ACHN (cell line): ENCODE measurements around the gene MTA2.
A peak's percentile ranks its signal among the peaks of the same experiment; 100 is the strongest.
"Not testable (repeated sequence)": the region's sequence is repeated elsewhere in the genome, so short reads cannot be mapped to it uniquely, and the experiment has no call there.

ENCODE experiments used
- DNase-seq: peaks from one replicate; pipeline ENCODE4 v3.0.0-alpha.2; 2015
- in situ Hi-C: cut with HindIII; loops from 2 replicates; pipeline ENCODE4 v1.10.0; 2017; ENCODE audit warnings: low sequenced_read_pairs, low pct_ligation_motif_present, low pct_unique_long_range_greater_than_20kb

MTA2 gene

GRCh38 chr11:62554387-62555167 lies 47.1 kb downstream of the MTA2 start:
- DNase-seq, result no peak
- in situ Hi-C loops, result no loop called here

- in situ Hi-C loops, result no loop called here
- peak; percentile 88 for DNase-seq
These were observed 47.8 kb downstream of the MTA2 start for GRCh38 chr11:62553839-62554361.

GRCh38 chr11:62553080-62553838 lies 48.4 kb downstream of the MTA2 start:
- DNase-seq, result peak; percentile 94

GRCh38 chr11:62552485-62553079 lies 49.1 kb downstream of the MTA2 start:
- DNase-seq, result no peak
- in situ Hi-C loops, result no loop called here

More at GRCh38 chr11:62553080-62553838, 48.4 kb downstream of the MTA2 start:
- in situ Hi-C loops, result no loop called here

DNA sequence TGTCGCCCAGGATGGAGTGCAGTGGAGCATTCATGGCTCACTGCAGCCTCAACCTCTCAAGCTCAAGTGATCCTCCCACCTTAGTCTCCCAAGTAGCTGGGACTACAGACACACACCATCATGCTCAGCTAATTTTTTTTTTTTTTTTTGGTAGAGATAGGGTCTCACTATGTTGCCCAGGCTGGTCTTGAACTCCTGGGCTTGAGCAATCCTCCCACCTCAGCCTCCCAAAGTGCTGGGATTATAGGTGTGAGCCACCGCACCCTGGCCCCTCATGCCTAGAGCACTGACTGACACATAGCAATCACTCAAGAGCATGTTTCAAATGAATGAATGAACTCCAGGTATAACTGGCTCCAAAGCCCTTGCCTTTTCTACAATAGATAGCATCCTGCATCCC lies 51.2 kb downstream of the MTA2 start:
- DNase-seq, in situ Hi-C loops: not testable (repeated sequence)

DNA sequence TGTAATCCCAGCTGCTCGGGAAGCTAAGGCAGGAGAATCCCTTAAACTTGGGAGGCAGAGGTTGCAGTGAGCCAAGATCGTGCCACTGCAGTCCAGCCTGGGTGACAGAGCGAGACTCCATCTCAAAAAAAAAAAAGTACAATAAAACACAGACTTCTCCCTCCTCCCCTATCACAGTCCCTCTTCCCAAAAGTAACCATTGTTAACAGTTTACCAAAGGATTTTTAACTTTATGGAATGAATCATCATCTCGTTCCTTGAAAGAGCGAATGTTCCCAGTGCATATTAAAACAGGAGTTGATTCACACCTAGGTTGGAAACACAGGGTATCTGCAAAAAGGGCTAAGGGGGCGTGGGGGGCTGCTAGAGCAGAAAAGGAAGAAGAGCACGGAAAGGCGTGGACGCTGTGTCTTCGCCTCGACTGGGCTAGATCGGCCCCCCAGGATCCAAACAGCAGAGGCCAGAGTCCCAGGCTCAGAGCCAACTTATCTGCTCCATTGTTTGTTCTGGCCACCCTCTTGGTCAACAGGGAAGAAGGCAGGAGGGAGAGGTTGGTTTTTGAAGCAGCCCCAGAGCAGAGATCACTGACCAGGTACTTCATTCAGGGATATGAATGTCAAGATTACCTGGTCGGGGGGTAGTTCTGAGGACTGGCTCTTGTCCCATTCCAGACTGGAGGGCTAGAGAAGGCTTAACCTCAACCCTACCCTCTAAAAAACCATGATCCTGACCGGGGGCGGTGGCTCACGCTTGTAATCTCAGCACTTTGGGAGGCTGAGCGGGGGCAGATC lies 52.9 kb downstream of the MTA2 start:
- DNase-seq, result no peak
- in situ Hi-C loops, result no loop called here

DNA sequence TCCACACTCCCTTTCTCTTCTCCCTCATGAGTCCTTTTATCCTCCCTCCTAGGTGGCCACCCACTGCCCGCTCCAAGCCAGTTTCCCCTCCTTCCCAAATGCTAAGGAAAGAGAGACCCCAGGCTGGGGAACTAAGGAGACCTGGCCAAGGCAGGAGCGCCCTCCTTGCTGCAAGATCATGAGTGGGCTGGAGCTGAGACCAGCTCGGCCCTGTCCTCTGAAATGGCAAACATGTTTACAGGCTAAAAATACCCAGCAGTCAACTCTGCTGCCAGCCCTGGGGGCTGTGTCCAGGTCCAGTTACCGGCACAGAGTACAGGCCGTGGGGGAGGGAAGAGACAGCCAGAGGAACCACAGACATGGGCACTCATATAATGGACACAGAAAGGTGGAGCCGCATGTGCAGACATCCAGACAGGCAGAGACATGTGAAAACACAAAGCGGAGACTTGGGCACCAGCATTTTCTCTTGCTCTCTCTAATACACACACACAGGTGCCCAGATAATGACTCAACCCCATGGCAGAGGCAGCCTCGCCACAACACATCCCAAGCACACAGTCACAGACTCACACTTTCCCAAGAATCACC lies 53.9 kb downstream of the MTA2 start:
- in situ Hi-C loops, result no loop called here
- peak; percentile 53 for DNase-seq

- in situ Hi-C loops, result no loop called here
- DNase-seq, result peak; percentile 52
These were observed 54.6 kb downstream of the MTA2 start for GRCh38 chr11:62546929-62547625.

GRCh38 chr11:62546244-62546928 lies 55.3 kb downstream of the MTA2 start, which contains the start of gene AHNAK:
Gene AHNAK (minus strand): TSS chr11:62546806. CDS start chr11:62536098, 10,708 bp downstream.
- DNase-seq, result peak; percentile 64
- in situ Hi-C loops, result no loop called here

DNA sequence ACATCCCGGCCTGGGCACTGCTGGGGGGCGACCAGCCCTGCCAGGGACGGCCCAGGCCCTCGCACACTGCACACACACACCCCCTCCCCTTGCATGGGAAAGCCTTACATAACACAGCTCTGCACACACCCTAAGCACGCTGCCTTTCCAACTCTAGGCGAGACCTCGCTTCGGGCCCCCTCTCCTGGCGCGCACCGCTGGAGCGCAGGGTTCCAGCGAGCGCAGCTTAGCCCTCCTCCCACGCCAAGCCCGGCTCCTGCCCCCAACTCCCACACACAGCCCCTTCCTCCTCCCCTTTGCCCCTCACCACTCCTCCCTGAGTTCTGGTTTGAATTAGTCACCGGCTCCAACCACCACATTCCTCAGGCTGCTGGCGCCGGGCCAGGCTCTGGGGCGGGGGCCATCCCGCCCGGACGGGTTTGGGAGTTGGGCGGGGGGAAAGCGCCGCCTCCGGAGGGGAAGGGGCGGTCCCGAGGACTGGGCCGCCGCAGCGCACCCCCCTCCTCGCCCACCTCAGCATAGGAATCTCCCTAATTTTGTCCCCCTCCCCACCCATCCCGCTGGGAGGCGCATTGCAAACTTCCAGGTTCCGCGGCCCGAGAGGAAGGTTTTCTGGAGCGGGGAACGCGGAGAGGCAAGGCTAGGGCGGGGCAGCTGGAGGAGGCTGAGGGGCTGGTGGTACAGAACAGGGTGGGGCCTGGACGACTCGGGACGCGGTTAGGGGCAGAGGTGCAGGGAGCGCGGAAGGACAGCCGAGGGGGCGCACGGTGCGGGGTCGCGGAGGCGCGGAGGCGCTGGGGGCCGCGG lies 56.0 kb downstream of the MTA2 start:
- DNase-seq, result peak; percentile 92
- in situ Hi-C loops, result no loop called here

DNA sequence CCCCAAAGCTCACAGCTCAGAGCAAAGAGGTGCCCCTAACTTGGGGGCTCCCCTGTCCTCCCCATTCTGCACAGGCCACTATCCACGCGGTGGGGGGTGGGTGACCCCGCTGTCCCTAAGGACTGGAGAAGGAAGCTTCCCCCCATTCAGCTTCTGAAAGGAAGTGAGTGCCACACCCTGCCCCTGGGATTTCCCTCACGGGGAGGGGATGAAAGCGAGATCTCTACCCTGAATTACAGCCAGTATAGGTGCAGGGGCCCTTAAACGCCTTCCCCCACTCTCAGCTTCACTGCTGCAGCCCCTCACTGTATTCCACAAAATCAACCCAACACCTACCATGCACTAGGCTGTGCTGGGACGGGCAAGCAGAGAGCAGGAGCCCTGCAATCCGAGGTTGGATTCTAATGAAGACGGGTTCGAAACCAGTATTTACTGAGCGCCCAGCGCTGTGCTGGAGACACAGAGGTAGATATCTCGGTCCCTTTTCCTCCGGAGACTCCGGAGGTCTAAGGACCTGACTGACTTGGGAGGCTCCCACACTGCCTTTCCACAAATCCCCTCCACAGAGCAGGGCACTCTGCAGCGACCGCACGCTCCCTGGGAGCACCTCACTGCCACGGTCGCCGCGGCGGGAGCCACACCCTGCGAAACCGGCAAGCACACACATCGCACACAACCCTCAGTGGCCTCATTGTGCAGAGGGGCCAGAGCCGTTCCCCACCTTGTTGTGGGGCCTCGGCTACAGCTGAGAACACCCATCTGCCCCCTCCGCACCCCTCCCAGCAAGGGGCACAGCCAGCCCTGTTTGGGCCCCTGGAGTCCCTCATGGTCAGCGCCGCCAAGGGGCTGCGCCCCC lies 56.9 kb downstream of the MTA2 start:
- no peak for DNase-seq
- in situ Hi-C loops, result no loop called here

- in situ Hi-C loops, result no loop called here
- no peak for DNase-seq
These were observed 57.8 kb downstream of the MTA2 start for GRCh38 chr11:62543680-62544444.
